HEK293T (cell line): ENCODE measurements around the gene FAM76B.

Experiments
- ARNT ChIP-seq: fragments of 450-650 bp; IDR thresholded peaks from 2 replicates; pipeline ENCODE4 v1.6.1; 2017; ENCODE audit warnings: mild to moderate bottlenecking
- BHLHE40 ChIP-seq: fragments of 450-650 bp; IDR thresholded peaks from 2 replicates; pipeline ENCODE4 v1.6.1; 2016; ENCODE audit warnings: mild to moderate bottlenecking, moderate library complexity, borderline replicate concordance
- ELF4 ChIP-seq: fragments of 450-650 bp; IDR thresholded peaks from 2 replicates; pipeline ENCODE4 v1.6.1; 2017; ENCODE audit warnings: antibody characterized with exemption
- FOXA1 ChIP-seq: fragments of 450-650 bp; IDR thresholded peaks from 2 replicates; pipeline ENCODE4 v1.6.1; 2016; ENCODE audit warnings: mild to moderate bottlenecking
- FOXK2 ChIP-seq: fragments of 450-650 bp; IDR thresholded peaks from 2 replicates; pipeline ENCODE4 v1.6.1; 2016; ENCODE audit warnings: mild to moderate bottlenecking
- L3MBTL2 ChIP-seq: fragments of 450-650 bp; conservative IDR thresholded peaks from 2 replicates; pipeline ENCODE4 v1.6.1; 2016; ENCODE audit warnings: mild to moderate bottlenecking
- LEF1 ChIP-seq: fragments of 450-650 bp; IDR thresholded peaks from 2 replicates; pipeline ENCODE4 v1.6.1; 2017; ENCODE audit warnings: mild to moderate bottlenecking, borderline replicate concordance
- SP1 ChIP-seq: fragments of 450-650 bp; IDR thresholded peaks from 2 replicates; pipeline ENCODE4 v1.6.1; 2017
- SUZ12 ChIP-seq: fragments of 450-650 bp; IDR thresholded peaks from 2 replicates; pipeline ENCODE4 v1.6.1; 2016; ENCODE audit warnings: mild to moderate bottlenecking

- TF ChIP-seq SP1, result no peak
- TF ChIP-seq SUZ12, result no peak
- no peak for TF ChIP-seq LEF1
- no peak for TF ChIP-seq FOXK2
- TF ChIP-seq BHLHE40, result no peak
- peak; percentile 28; the same call in 1 of the 2 replicates for TF ChIP-seq ELF4
- TF ChIP-seq L3MBTL2, result no peak; the same call in 1 of the 2 replicates
- no peak for TF ChIP-seq FOXA1
- no peak for TF ChIP-seq ARNT
Observed at GRCh38 chr11:95790123-95790932, 746 bp upstream of the FAM76B start, which contains the start of gene CEP57.
